Measurements from ENCODE around the gene TTC13.

The TTC13 gene

DNA sequence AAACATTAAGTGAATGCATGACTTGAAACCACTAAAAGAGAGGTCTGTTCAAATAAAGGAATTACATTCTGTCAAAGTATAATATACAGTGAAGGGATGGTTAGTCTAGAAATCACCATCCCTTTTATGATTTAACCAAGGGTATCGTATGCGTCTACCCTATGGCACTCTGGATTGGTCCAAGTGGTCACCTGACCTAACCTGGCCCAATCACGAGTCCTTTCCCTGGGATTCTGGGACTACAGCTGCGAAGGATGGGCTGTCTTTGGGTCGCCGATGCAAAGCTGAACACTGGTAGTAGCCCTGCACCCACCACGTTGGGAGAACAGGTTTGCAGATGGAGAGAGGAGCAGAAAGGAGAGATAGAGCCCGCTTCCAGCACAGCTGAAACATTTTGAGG is 79.9 kb downstream of the TTC13 start:
- Mint-ChIP-seq H3K36me3 (ENCODE audit: low read depth) (peaks cover 3% of the 10 kb centered on the region), H3K27ac (no peak overlapping the region), H3K4me1 (no peaks in the 10 kb centered on the region), H3K4me3 (no peak overlapping the region), H3K27me3 (ENCODE audit: low read depth, poor library complexity) (peaks cover 14% of the 10 kb centered on the region), H3K9me3 (no peaks in the 10 kb centered on the region)
- DNase-seq = no peak
- TF ChIP-seq, protein P1, sequence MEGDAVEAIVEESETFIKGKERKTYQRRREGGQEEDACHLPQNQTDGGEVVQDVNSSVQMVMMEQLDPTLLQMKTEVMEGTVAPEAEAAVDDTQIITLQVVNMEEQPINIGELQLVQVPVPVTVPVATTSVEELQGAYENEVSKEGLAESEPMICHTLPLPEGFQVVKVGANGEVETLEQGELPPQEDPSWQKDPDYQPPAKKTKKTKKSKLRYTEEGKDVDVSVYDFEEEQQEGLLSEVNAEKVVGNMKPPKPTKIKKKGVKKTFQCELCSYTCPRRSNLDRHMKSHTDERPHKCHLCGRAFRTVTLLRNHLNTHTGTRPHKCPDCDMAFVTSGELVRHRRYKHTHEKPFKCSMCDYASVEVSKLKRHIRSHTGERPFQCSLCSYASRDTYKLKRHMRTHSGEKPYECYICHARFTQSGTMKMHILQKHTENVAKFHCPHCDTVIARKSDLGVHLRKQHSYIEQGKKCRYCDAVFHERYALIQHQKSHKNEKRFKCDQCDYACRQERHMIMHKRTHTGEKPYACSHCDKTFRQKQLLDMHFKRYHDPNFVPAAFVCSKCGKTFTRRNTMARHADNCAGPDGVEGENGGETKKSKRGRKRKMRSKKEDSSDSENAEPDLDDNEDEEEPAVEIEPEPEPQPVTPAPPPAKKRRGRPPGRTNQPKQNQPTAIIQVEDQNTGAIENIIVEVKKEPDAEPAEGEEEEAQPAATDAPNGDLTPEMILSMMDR (IDR thresholded peaks at IDR 0.05) = no peak

DNA sequence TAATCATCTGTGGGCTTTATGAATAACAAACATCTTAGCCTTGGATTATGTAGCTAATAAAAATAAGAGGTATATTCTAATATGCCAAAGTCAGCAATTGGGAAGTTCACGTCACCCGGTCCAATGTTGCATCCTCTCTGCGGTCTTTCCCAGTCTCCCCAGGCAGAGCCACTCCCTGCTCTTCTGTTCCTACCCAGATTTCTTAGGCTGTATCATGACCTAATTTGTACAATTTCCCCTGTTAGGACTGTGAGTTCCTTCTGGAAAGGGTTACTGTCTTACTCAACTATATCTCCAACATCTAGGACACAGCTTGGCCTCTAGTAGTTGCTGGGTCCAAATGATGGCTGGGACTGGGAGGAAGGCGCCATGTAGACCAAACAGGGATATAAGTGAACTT is 80.5 kb downstream of the TTC13 start:
- Mint-ChIP-seq H3K4me3 (no peak overlapping the region), H3K27me3 (ENCODE audit: low read depth, poor library complexity) (peaks cover 14% of the 10 kb centered on the region), H3K36me3 (ENCODE audit: low read depth) (no peaks in the 10 kb centered on the region), H3K27ac (no peak overlapping the region), H3K9me3 (no peaks in the 10 kb centered on the region), H3K4me1 (no peaks in the 10 kb centered on the region)
- no peak for DNase-seq
- TF ChIP-seq, protein P1 (IDR thresholded peaks at IDR 0.05) = no peak

DNA sequence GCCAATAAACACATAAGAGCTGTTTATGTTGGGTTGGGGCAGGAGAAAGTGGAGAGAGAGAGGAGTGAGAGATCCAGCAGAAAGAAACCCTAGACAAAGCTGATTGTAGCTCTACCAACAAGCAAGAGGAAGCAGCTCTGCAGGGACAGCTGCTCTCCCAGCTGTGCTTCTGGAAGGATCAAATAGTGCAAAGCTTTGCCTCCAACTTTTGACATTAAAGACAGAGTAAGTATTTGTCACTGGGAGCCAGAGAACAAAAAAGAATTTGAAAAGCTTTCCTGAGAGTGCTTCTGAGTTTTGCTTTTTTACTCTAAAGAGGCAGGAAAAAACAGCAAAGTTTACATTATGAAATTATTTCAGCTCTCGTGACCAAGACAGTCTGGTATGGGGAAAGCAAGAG is 81.9 kb downstream of the TTC13 start:
- no peak for DNase-seq
- TF ChIP-seq, protein P1 (IDR thresholded peaks at IDR 0.05) = no peak
- Mint-ChIP-seq H3K4me1 (peaks cover 8% of the 10 kb centered on the region), H3K9me3 (no peaks in the 10 kb centered on the region), H3K27me3 (ENCODE audit: low read depth, poor library complexity) (peaks cover 20% of the 10 kb centered on the region), H3K27ac (peak overlapping the region; percentile 29), H3K36me3 (ENCODE audit: low read depth) (no peaks in the 10 kb centered on the region), H3K4me3 (no peak overlapping the region)

DNA sequence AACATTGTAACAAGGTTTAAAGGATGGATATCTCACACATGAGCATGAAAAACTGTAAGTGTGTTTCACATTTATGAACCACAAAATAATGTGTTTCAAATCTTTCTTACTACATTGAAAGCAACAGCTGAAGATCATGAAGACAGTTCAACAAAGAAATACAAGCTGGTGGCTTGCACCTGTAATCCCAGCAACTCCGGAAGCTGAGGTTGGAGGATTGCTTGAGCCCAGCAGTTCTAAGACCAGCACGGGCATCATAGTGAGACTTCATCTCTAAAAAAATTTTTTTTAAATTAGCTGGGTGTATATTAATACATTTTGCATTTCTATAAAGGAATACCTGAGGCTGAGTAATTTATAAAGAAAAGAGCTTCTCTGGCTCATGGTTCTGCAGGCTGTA is 83.2 kb downstream of the TTC13 start:
- no peaks in the 10 kb centered on the region for H3K36me3 Mint-ChIP-seq (ENCODE audit: low read depth)
- no peak overlapping the region for H3K27ac Mint-ChIP-seq
- peaks cover 20% of the 10 kb centered on the region for H3K27me3 Mint-ChIP-seq (ENCODE audit: low read depth, poor library complexity)
- H3K4me3 Mint-ChIP-seq = no peak overlapping the region
- no peak for DNase-seq
- TF ChIP-seq, protein P1 (IDR thresholded peaks at IDR 0.05) = no peak
- no peaks in the 10 kb centered on the region for H3K9me3 Mint-ChIP-seq
- peaks cover 13% of the 10 kb centered on the region for H3K4me1 Mint-ChIP-seq

DNA sequence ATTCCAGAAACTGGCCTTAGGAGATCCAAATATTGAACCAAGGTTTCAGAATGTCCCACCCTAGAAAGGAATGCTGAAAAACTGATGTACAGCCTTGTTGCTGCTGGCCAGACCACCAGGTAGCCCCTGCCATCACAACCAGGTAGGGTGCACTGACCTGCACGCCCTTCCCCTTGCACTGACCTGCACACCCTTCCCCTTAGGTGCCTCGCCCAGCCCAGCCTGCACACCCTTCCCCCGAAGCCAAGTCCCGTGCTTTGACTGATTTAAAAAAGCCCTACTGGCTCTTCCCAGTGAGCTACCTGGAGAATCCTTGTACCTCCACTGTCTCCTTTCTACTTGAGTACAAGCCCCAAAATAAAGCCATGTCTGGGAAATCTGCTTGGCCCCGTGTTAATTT is 84.0 kb downstream of the TTC13 start:
- Mint-ChIP-seq H3K27me3 (ENCODE audit: low read depth, poor library complexity) (peaks cover 14% of the 10 kb centered on the region), H3K27ac (no peak overlapping the region), H3K9me3 (no peaks in the 10 kb centered on the region), H3K36me3 (ENCODE audit: low read depth) (no peaks in the 10 kb centered on the region), H3K4me1 (peaks cover 13% of the 10 kb centered on the region), H3K4me3 (no peak overlapping the region)
- DNase-seq = no peak
- TF ChIP-seq, protein P1 (IDR thresholded peaks at IDR 0.05) = no peak

DNA sequence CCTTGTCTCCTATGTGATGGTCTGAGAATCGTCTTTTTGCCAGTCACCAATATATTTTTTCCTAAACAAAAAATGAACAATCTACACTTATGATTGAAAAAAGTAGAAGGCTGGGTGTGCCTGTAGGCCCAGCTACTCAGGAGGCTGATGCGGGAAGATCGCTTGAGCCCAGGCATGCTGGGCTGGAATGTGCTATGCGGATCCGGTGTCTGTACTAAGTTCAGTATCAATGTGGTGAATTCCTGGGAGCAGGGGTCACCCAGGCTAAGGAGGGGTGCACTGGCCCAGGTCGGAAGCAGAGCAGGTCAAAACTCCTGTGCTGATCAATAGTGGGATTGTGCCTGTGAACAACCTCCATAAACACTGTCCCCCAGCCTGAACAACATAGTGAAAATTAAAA is 84.6 kb downstream of the TTC13 start:
- Mint-ChIP-seq H3K27me3 (ENCODE audit: low read depth, poor library complexity) (peaks cover 13% of the 10 kb centered on the region), H3K36me3 (ENCODE audit: low read depth) (no peaks in the 10 kb centered on the region), H3K27ac (no peak overlapping the region), H3K9me3 (no peaks in the 10 kb centered on the region), H3K4me1 (peaks cover 13% of the 10 kb centered on the region), H3K4me3 (no peak overlapping the region)
- DNase-seq = no peak
- TF ChIP-seq, protein P1 (IDR thresholded peaks at IDR 0.05) = no peak
